Measurements from ENCODE around the gene TRMT1L. TPM values are rescaled to one million over a fixed set of nuclear protein-coding genes. Genes with fewer than 3 reads are reported as not detected.
"Not testable (repeated sequence)": the region's sequence is repeated elsewhere in the genome, so short reads cannot be mapped to it uniquely, and the experiment has no call there.

Gene TRMT1L, protein sequence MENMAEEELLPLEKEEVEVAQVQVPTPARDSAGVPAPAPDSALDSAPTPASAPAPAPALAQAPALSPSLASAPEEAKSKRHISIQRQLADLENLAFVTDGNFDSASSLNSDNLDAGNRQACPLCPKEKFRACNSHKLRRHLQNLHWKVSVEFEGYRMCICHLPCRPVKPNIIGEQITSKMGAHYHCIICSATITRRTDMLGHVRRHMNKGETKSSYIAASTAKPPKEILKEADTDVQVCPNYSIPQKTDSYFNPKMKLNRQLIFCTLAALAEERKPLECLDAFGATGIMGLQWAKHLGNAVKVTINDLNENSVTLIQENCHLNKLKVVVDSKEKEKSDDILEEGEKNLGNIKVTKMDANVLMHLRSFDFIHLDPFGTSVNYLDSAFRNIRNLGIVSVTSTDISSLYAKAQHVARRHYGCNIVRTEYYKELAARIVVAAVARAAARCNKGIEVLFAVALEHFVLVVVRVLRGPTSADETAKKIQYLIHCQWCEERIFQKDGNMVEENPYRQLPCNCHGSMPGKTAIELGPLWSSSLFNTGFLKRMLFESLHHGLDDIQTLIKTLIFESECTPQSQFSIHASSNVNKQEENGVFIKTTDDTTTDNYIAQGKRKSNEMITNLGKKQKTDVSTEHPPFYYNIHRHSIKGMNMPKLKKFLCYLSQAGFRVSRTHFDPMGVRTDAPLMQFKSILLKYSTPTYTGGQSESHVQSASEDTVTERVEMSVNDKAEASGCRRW
- total RNA-seq = 10 to 100 TPM; 13.7 to 16.8 (median 15.3) TPM

GRCh38 chr1:185156854-185157598 is at the start of gene TRMT1L, which contains the start of gene SWT1:
TSS of gene TRMT1L (minus strand) at chr1:185156953. CDS start at chr1:185156712, 241 bp downstream.
TSS of gene SWT1 (plus strand) at chr1:185157167. CDS start at chr1:185160842, 3,675 bp downstream.
- Mint-ChIP-seq H3K36me3 (ENCODE audit: insufficient read depth) (peaks cover 4% of the 10 kb centered on the region), H3K4me1 (ENCODE audit: low read depth) (peaks cover 47% of the 10 kb centered on the region), H3K27me3 (ENCODE audit: low read depth) (no peaks in the 10 kb centered on the region), H3K4me3 (peak within 1 kb of the TSS; percentile 98), H3K9me3 (no peaks in the 10 kb centered on the region)
- peak; percentile 93 to 94 for ATAC-seq
- DNase-seq = peak; percentile 97

- H3K4me3 Mint-ChIP-seq = no peak overlapping the region
- H3K27me3 Mint-ChIP-seq (ENCODE audit: low read depth) = no peaks in the 10 kb centered on the region
- H3K4me1 Mint-ChIP-seq (ENCODE audit: low read depth) = no peaks in the 10 kb centered on the region
- peaks cover 42% of the 10 kb centered on the region for H3K36me3 Mint-ChIP-seq (ENCODE audit: insufficient read depth)
- ATAC-seq = no peak
- no peak for DNase-seq
- peaks cover 16% of the 10 kb centered on the region for H3K9me3 Mint-ChIP-seq
These were observed 44.1 kb upstream of the TRMT1L start for GRCh38 chr1:185200889-185201288.

- not testable (repeated sequence) for H3K4me1 Mint-ChIP-seq (ENCODE audit: low read depth); DNase-seq; H3K4me3 Mint-ChIP-seq; H3K27me3 Mint-ChIP-seq (ENCODE audit: low read depth); ATAC-seq
- Mint-ChIP-seq H3K9me3 (peaks cover 16% of the 10 kb centered on the region), H3K36me3 (ENCODE audit: insufficient read depth) (peaks cover 44% of the 10 kb centered on the region)
These were observed 42.0 kb upstream of the TRMT1L start for GRCh38 chr1:185198712-185199111.

DNA sequence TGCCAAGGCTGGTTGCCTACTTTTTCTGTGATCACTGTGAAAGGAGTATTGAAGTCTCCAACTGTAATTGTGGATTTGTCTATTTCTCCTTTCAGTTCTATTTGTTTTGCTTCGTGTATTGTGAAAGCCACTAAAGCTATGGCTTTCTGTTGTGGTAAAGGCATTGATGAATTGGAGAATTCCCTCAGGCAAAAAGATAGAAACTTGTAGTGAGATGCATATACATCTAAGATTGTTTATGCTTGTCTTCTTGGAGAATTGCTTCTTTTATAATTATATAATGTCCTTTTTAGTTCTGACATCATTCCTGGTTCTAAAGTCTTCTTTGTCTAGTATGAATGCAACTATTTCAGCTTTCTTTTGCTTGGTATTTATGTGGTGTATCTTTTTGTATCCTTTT is 37.0 kb upstream of the TRMT1L start:
- Mint-ChIP-seq H3K9me3 (peaks cover 12% of the 10 kb centered on the region), H3K27me3 (ENCODE audit: low read depth) (no peaks in the 10 kb centered on the region), H3K4me3 (no peak overlapping the region), H3K36me3 (ENCODE audit: insufficient read depth) (peaks cover 41% of the 10 kb centered on the region), H3K4me1 (ENCODE audit: low read depth) (no peaks in the 10 kb centered on the region)
- ATAC-seq (no peak), DNase-seq (no peak)

DNA sequence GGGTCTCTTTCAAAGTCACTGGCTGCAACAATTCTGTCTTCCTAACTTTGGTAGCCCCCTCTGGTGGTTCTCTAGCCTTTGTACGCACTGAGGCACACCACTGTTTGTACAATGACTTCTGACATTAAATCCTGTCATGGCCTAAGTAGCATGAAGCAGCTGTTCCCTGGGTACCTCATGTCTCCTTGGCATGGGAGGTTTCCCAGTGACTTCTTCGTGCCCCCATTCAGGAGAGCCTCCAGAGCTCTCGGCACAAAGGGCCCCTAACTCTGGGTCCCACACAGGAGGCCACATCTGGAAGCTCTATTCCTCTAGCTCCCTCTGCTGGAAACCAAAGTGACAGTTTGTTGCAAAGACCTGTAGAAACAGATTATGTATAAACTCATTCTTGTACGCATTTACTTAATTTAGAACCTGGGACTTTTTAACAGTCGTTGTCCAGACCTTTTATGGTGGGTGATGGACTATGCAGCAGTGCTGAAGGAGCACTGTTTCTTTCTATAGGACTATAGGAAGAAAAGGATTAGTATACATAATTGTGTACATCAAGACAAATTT is 13.6 kb upstream of the TRMT1L start:
- no peaks in the 10 kb centered on the region for H3K9me3 Mint-ChIP-seq
- H3K36me3 Mint-ChIP-seq (ENCODE audit: insufficient read depth) = peaks cover 22% of the 10 kb centered on the region
- no peaks in the 10 kb centered on the region for H3K27me3 Mint-ChIP-seq (ENCODE audit: low read depth)
- H3K4me1 Mint-ChIP-seq (ENCODE audit: low read depth) = peaks cover 12% of the 10 kb centered on the region
- peak; percentile 80 to 88 for ATAC-seq
- no peak overlapping the region for H3K4me3 Mint-ChIP-seq
- DNase-seq = no peak

DNA sequence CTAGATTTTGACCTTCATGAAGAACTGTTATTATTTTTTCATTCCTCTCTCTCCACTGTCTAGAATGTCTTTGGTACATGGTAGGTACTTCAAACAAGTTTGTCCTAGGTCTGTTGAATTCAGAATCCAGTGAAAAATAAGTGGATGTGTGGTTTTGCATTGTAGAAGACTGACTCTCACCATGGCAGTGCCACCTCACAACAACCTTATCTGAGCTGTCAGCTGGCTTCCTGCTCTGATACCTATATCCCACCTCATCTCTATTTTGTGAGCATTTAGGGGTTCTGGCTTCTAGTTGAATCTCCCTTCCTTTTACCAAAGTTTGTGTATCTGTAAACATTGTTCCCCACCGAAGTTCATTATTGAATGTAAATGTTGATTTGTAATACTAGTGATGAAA is 9.4 kb upstream of the TRMT1L start:
- Mint-ChIP-seq H3K9me3 (no peaks in the 10 kb centered on the region), H3K4me3 (no peak overlapping the region), H3K36me3 (ENCODE audit: insufficient read depth) (peaks cover 23% of the 10 kb centered on the region), H3K27me3 (ENCODE audit: low read depth) (no peaks in the 10 kb centered on the region), H3K4me1 (ENCODE audit: low read depth) (peaks cover 10% of the 10 kb centered on the region)
- no peak for DNase-seq
- ATAC-seq = no peak

- no peaks in the 10 kb centered on the region for H3K9me3 Mint-ChIP-seq
- H3K36me3 Mint-ChIP-seq (ENCODE audit: insufficient read depth) = peaks cover 14% of the 10 kb centered on the region
- DNase-seq (no peak), ATAC-seq (no peak)
- H3K27me3 Mint-ChIP-seq (ENCODE audit: low read depth) = no peaks in the 10 kb centered on the region
- no peak overlapping the region for H3K4me3 Mint-ChIP-seq
- H3K4me1 Mint-ChIP-seq (ENCODE audit: low read depth) = peaks cover 25% of the 10 kb centered on the region
These were observed 5.7 kb upstream of the TRMT1L start for GRCh38 chr1:185162491-185162890.

GRCh38 chr1:185159966-185160365 is 3.2 kb upstream of the TRMT1L start:
- no peak overlapping the region for H3K4me3 Mint-ChIP-seq
- DNase-seq (no peak), ATAC-seq (no peak)
- H3K9me3 Mint-ChIP-seq = no peaks in the 10 kb centered on the region
- H3K4me1 Mint-ChIP-seq (ENCODE audit: low read depth) = peaks cover 31% of the 10 kb centered on the region
- no peaks in the 10 kb centered on the region for H3K27me3 Mint-ChIP-seq (ENCODE audit: low read depth)
- H3K36me3 Mint-ChIP-seq (ENCODE audit: insufficient read depth) = peaks cover 7% of the 10 kb centered on the region

DNA sequence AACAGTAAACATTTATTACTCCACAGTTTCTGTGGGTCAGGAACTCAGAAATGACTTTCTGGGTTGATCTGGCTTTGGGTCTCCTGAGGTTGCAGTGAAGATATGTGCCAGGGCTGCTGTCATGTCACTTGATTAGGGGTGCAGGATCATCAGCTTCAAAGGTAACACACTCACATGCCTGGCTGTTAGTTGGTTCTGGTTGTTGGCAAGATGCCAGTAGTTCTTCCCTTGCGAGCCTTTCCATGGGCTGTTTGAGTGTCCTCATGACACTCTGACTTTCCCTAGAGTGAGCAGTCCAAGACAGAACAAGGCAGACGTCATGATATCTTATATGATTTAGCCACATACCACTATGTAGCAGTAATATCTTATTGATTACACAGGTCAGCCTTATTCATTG is 2.0 kb upstream of the TRMT1L start:
- H3K27me3 Mint-ChIP-seq (ENCODE audit: low read depth) = no peaks in the 10 kb centered on the region
- H3K36me3 Mint-ChIP-seq (ENCODE audit: insufficient read depth) = peaks cover 2% of the 10 kb centered on the region
- H3K4me1 Mint-ChIP-seq (ENCODE audit: low read depth) = peaks cover 34% of the 10 kb centered on the region
- ATAC-seq = no peak
- no peak for DNase-seq
- no peaks in the 10 kb centered on the region for H3K9me3 Mint-ChIP-seq
- H3K4me3 Mint-ChIP-seq = peak overlapping the region; percentile 35

DNA sequence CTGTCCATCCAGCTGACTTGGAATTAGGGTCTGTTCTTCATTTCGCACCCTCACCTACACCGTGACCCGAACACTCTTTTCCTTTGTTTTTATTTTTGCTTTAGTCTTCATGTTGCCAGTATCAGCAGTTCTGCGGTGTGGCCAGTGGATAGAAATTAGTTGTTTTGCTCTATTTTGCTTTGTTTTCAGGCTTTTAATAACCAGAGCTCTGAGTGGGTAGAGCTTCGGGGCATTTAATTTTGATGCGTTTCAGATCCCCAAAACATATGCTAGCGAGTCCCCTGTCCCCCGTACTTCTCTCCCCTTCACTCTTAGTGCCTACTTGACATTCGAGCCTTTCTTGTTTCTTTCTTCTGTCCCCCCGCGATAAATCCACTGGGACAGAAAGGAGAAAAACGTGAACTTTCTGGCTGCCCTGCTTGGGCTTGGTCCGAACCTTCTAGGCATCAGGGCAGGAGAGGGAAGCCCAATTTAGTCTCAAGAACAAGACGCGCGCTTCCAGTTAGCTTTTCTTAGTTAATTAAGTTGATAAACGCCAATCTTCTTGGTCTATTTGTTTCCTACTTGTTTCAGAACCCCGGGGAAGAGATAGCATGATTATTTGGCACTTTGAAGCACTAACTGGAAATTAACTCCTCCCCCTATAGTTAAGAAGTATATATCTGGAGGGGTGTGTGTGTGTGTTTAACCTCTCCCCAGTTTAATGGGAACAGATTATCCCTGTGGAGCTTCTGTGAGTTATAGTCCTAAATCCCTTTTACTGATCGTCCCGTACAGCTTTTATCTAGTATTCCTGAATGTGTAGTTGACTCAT is 1.1 kb upstream of the TRMT1L start:
- no peak for ATAC-seq
- Mint-ChIP-seq H3K9me3 (no peaks in the 10 kb centered on the region), H3K4me3 (peak overlapping the region; percentile 98), H3K36me3 (ENCODE audit: insufficient read depth) (no peaks in the 10 kb centered on the region), H3K27me3 (ENCODE audit: low read depth) (no peaks in the 10 kb centered on the region), H3K4me1 (ENCODE audit: low read depth) (peaks cover 41% of the 10 kb centered on the region)
- DNase-seq = no peak

DNA sequence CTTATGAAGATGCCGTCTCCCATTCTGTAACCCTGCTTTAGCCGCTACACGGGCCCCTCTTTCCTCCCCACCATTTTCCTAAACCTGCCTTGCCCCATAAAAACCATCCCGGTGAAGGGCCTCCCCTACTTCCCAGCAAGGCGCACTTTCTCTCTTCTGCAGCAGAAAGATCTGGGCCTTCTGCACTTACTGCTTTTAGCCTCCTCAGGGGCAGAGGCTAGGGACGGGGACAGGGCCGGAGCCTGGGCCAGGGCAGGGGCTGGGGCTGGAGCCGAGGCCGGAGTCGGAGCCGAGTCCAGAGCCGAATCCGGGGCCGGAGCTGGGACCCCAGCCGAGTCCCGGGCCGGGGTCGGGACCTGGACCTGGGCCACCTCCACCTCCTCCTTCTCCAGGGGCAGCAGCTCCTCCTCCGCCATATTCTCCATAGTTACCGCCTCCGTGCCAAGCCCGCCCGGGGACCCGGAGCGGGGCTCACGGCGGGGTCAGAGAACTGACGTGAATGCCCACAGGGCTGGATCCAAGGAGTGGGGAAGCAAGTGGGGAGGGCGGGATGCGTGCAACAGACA is 382 bp downstream of the TRMT1L start:
- H3K4me1 Mint-ChIP-seq (ENCODE audit: low read depth) = peaks cover 48% of the 10 kb centered on the region
- no peaks in the 10 kb centered on the region for H3K27me3 Mint-ChIP-seq (ENCODE audit: low read depth)
- H3K4me3 Mint-ChIP-seq = peak overlapping the region; percentile 98
- ATAC-seq (peak; percentile 37 to 41), DNase-seq (no peak)
- H3K9me3 Mint-ChIP-seq = no peaks in the 10 kb centered on the region
- H3K36me3 Mint-ChIP-seq (ENCODE audit: insufficient read depth) = peaks cover 6% of the 10 kb centered on the region

GRCh38 chr1:185155600-185156287 is 1.0 kb downstream of the TRMT1L start:
- Mint-ChIP-seq H3K9me3 (no peaks in the 10 kb centered on the region), H3K36me3 (ENCODE audit: insufficient read depth) (peaks cover 8% of the 10 kb centered on the region), H3K4me1 (ENCODE audit: low read depth) (peaks cover 48% of the 10 kb centered on the region), H3K27me3 (ENCODE audit: low read depth) (no peaks in the 10 kb centered on the region), H3K4me3 (peak overlapping the region; percentile 98)
- DNase-seq (no peak), ATAC-seq (no peak)
